Stomach smooth muscle (tissue), 2 donors: ENCODE measurements around the gene CEP63.
A peak's percentile ranks its signal among the peaks of the same experiment; 100 is the strongest.

Experiments used
- H3K27ac ChIP-seq: one replicate; pipeline ENCODE4 v1.7.0; 2013; ENCODE audit warnings: mild to moderate bottlenecking, low read length, inconsistent platforms
- H3K27me3 ChIP-seq, 2 donors: one replicate each; pipeline ENCODE4 v1.7.0; 2013; ENCODE audit warnings: low read length in 2 of 2; ENCODE audit not compliant: insufficient read depth in 2 of 2, control insufficient read depth in 1 of 2
- H3K36me3 ChIP-seq, 2 donors: one replicate each; pipeline ENCODE4 v1.7.0; 2013; ENCODE audit warnings: low read length in 2 of 2; ENCODE audit not compliant: control insufficient read depth in 2 of 2, insufficient read depth in 2 of 2
- H3K4me1 ChIP-seq: one replicate; pipeline ENCODE4 v1.7.0; 2013; ENCODE audit warnings: low read length; ENCODE audit not compliant: control insufficient read depth, insufficient read depth
- H3K4me3 ChIP-seq, 2 donors: one replicate each; pipeline ENCODE4 v1.7.0; 2013; ENCODE audit warnings: low read length in 2 of 2
- H3K9ac ChIP-seq, 2 donors: one replicate each; pipeline ENCODE4 v1.7.0; 2013; ENCODE audit warnings: low read length in 2 of 2, mild to moderate bottlenecking in 1 of 2
- H3K9me3 ChIP-seq, 2 donors: one replicate each; pipeline ENCODE4 v1.7.0; 2013; ENCODE audit warnings: low read length in 2 of 2; ENCODE audit not compliant: control insufficient read depth in 2 of 2
- donor health status: healthy.
- donor health status: Pancreatic carcinoma.

The CEP63 gene

GRCh38 chr3:134468519-134468918, 17.3 kb upstream of the CEP63 start:
- Histone ChIP-seq H3K9me3 (no peaks in the 10 kb centered on the region), H3K27ac (no peak overlapping the region), H3K4me1 (peaks cover 20% of the 10 kb centered on the region), H3K36me3 (peaks cover 0 to 2% of the 10 kb centered on the region in 2 donors), H3K9ac (no peak overlapping the region), H3K4me3 (no peak overlapping the region), H3K27me3 (no peaks in the 10 kb centered on the region)

DNA sequence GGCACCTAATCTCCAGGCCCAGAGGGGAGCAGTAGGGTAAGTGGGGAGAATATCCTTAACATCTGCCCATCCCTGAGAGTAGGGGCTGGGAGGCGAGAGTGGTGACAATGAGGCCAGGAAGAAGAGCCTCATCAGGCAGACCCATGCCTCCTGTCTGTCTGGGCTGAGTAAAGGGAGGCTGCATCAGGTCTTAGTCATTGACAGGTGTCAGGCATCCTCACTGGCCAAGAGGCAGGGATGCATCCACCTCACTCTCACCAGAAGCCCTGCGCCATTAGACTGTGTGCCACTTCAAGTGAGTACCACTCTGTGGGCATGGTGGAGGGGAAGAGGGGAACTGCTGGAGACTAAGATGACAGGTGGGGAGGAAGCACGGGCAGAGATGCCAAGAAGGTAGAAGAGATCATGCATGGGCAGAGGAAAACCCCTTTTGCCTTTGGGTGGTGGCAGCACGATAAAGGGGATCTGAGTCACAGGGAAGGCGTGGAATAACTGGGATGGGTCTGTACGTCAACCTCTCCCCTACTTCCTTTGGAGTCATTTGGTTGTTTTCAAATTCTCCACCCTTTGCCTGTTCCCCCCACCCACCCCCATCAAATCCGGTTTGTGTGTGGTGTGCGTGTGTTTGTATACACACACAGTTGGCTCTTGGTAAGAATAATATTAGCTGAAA, 14.2 kb upstream of the CEP63 start:
- no peak overlapping the region for H3K4me3 ChIP-seq
- H3K9ac ChIP-seq = no peak overlapping the region

DNA sequence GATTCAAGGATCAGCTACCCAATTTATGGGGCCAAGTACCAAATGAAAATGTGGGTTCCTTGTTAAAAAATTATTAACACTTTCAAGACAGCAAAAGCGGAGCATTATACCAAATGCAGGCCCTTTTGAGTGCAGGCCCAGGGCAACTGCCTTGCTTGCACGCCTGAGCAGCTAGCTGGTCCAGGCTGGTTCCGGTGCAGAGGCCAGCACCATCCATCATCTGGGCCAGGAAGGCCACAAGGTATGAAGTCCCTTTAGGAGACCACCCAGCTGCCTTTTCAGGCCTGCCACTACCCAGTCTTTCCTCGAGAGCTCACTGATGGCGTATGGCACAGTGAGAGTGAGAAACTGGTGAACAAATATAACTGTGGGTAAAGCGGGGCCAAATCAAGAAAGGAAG, 13.0 kb upstream of the CEP63 start:
- Histone ChIP-seq H3K4me3 (no peak overlapping the region), H3K27me3 (no peaks in the 10 kb centered on the region), H3K9ac (no peak overlapping the region), H3K4me1 (peaks cover 2% of the 10 kb centered on the region), H3K9me3 (no peaks in the 10 kb centered on the region), H3K27ac (no peak overlapping the region), H3K36me3 (peaks cover 6 to 8% of the 10 kb centered on the region in 2 donors)

More for the DNA sequence above, 14.2 kb upstream of the CEP63 start:
- Histone ChIP-seq H3K9me3 (no peaks in the 10 kb centered on the region), H3K27me3 (no peaks in the 10 kb centered on the region), H3K36me3 (peaks cover 0 to 2% of the 10 kb centered on the region in 2 donors), H3K27ac (no peak overlapping the region), H3K4me1 (peaks cover 4% of the 10 kb centered on the region)

DNA sequence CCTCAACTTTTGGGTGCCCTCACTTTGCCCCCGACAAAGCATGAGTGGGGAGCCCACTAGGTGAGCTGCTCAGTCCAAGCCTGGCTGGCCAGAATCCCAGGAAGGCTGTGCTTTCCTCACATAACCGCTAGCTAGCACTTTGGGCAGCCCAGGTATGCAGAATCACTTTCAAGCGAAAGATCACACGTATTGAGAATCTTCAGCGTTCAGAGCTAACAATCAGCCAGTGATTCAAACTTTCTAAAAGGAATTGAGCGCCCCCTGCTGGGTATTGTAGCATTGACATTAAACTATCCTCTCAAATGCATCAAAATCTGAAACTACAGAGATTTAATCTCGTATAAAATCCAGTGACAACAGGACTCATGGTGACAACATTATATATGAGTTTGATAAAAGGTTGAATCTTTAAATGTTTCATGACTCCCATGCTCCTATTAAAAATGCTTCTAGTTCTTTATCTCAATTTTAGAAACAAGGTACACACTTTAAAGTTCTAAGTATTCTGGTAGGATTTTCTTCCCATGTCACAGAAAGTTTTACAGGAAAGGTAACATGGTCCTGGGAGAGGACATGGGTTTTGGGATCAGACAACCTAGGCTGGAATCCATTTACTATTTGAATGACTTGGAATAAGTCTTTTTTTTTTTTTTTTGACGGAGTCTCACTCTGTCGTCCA, 11.8 kb upstream of the CEP63 start:
- Histone ChIP-seq H3K36me3 (peaks cover 14 to 20% of the 10 kb centered on the region in 2 donors), H3K9me3 (no peaks in the 10 kb centered on the region), H3K27ac (no peak overlapping the region), H3K9ac (no peak overlapping the region), H3K4me3 (peak overlapping the region in 1 of 2 donors; percentile 35), H3K27me3 (no peaks in the 10 kb centered on the region), H3K4me1 (peaks cover 2% of the 10 kb centered on the region)

GRCh38 chr3:134474956-134475355, 10.9 kb upstream of the CEP63 start:
- Histone ChIP-seq H3K4me1 (peaks cover 2% of the 10 kb centered on the region), H3K9ac (no peak overlapping the region), H3K4me3 (no peak overlapping the region), H3K27me3 (no peaks in the 10 kb centered on the region), H3K9me3 (no peaks in the 10 kb centered on the region), H3K27ac (no peak overlapping the region), H3K36me3 (peaks cover 15 to 21% of the 10 kb centered on the region in 2 donors)

GRCh38 chr3:134476306-134476705, 9.6 kb upstream of the CEP63 start:
- no peaks in the 10 kb centered on the region for H3K27me3 ChIP-seq
- peaks cover 28% of the 10 kb centered on the region in 2 donors for H3K36me3 ChIP-seq
- H3K9ac ChIP-seq = no peak overlapping the region
- no peak overlapping the region for H3K4me3 ChIP-seq
- H3K9me3 ChIP-seq = no peaks in the 10 kb centered on the region
- no peak overlapping the region for H3K27ac ChIP-seq
- peaks cover 2% of the 10 kb centered on the region for H3K4me1 ChIP-seq

DNA sequence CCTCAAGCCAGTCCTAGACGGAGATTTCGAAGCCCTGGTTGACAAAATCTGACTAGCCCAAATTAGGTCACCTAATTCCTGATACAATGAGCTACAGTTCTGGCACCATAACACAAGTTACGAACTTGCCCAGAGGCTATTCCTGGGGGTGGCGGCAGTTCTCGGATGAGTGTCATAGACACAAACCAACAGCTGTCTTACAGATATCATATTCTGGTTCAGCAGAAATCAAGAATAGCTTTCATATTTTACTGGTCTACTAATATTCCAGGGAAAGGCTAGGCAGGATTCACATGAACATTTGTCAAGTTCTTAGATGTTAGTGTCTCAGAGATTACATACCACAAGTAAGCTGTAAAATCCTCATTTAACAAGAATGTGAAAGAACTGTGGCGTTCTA, 8.9 kb upstream of the CEP63 start:
- peaks cover 28 to 30% of the 10 kb centered on the region in 2 donors for H3K36me3 ChIP-seq
- no peaks in the 10 kb centered on the region for H3K27me3 ChIP-seq
- peaks cover 2% of the 10 kb centered on the region for H3K4me1 ChIP-seq
- no peaks in the 10 kb centered on the region for H3K9me3 ChIP-seq
- no peak overlapping the region for H3K9ac ChIP-seq
- H3K4me3 ChIP-seq = no peak overlapping the region
- no peak overlapping the region for H3K27ac ChIP-seq

DNA sequence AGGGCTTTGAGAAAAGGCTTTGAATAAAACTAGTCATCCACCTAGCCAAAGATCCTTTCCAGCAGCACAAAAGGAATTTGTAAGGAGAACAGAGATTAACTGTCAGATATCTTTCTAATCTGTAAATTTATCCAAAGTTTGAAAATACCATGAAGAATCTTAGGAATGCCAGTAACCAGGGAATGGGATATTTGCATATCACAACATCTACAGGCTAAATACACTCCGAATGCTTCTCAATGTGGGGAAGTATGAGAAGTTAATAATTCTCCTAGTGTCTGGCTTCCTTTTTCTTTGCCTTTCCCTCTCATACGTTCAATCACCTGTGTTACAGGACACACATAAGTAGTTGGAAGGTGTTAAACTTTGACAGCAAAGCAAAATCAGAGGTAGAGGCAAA, 7.9 kb upstream of the CEP63 start:
- H3K9me3 ChIP-seq = no peaks in the 10 kb centered on the region
- peaks cover 28 to 36% of the 10 kb centered on the region in 2 donors for H3K36me3 ChIP-seq
- H3K9ac ChIP-seq = no peak overlapping the region
- no peaks in the 10 kb centered on the region for H3K27me3 ChIP-seq
- no peak overlapping the region for H3K27ac ChIP-seq
- no peak overlapping the region for H3K4me3 ChIP-seq
- H3K4me1 ChIP-seq = peaks cover 2% of the 10 kb centered on the region

GRCh38 chr3:134480546-134480945, 5.3 kb upstream of the CEP63 start:
- Histone ChIP-seq H3K36me3 (peaks cover 28 to 36% of the 10 kb centered on the region in 2 donors), H3K9me3 (no peaks in the 10 kb centered on the region), H3K27me3 (no peaks in the 10 kb centered on the region), H3K27ac (no peak overlapping the region), H3K4me3 (no peak overlapping the region), H3K4me1 (peaks cover 21% of the 10 kb centered on the region), H3K9ac (peak overlapping the region in 1 of 2 donors; percentile 7)

GRCh38 chr3:134481166-134481565, 4.7 kb upstream of the CEP63 start:
- Histone ChIP-seq H3K36me3 (peaks cover 28 to 36% of the 10 kb centered on the region in 2 donors), H3K27me3 (no peaks in the 10 kb centered on the region), H3K4me1 (peaks cover 20% of the 10 kb centered on the region), H3K9ac (no peak overlapping the region), H3K9me3 (no peaks in the 10 kb centered on the region), H3K27ac (no peak overlapping the region), H3K4me3 (no peak overlapping the region)

- no peak overlapping the region for H3K27ac ChIP-seq
- H3K9ac ChIP-seq = no peak overlapping the region
- no peaks in the 10 kb centered on the region for H3K27me3 ChIP-seq
- peaks cover 23% of the 10 kb centered on the region for H3K4me1 ChIP-seq
- H3K9me3 ChIP-seq = no peaks in the 10 kb centered on the region
- peaks cover 21 to 31% of the 10 kb centered on the region in 2 donors for H3K36me3 ChIP-seq
- no peak overlapping the region for H3K4me3 ChIP-seq
Observed at GRCh38 chr3:134482622-134483021, 3.2 kb upstream of the CEP63 start.
